D341Med (cell line): ENCODE results near the gene SCYGR7.
"Not testable (repeated sequence)": the region's sequence is repeated elsewhere in the genome, so short reads cannot be mapped to it uniquely, and the experiment has no call there.

Experiments
- DNase-seq: peaks from one replicate; pipeline ENCODE4 v3.0.0; 2012; ENCODE audit warnings: low spot score

Gene SCYGR7

GRCh38 chr2:227728035-227728434 is at the start of gene SCYGR7:
SCYGR7 (plus strand) TSS chr2:227728335; CDS start chr2:227728335, 0 bp downstream.
- DNase-seq, result no peak

DNA sequence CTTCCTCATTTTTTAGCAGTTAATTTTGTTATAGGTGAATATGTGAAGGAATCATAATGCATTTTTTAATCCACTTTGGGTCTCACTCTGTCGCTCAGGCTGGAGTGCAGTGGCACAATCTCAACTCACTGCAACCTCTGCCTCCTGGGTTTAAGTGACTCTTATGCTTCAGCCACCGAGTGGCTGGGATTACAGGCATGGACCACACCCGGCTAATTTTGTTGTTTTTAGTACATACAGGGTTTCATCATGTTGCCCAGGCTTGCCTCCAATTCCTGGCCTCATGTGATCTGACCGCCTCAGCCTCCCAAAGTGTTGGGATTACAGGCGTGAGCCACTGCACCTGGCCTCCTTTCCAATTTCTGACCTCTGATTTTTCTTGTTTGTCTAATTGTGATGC is 43.9 kb upstream of the SCYGR7 start:
- DNase-seq, result no peak

- no peak for DNase-seq
Observed at GRCh38 chr2:227687189-227687588, 40.9 kb upstream of the SCYGR7 start.

GRCh38 chr2:227696990-227697679 is 31.0 kb upstream of the SCYGR7 start:
- DNase-seq, result no peak

DNA sequence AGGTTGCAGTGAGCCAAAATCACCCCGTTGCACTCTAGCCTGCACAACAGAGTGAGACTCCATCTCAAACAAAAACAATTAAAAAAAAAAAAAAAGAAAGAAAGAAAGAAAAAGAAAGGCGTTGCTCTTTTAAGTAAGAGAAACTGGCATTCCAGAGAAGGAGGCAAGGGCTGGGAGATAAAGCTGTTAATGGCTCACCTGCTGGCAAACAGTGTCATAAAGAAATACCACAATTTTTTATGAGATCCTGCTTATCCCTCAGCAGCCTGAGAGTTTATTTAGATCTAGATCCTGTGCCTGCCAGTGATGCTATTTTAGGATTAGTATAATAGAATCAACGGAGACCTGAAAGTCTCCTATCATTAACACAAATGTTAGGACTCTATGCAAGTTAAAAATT is 26.6 kb upstream of the SCYGR7 start:
- no peak for DNase-seq

GRCh38 chr2:227703280-227703732 is 24.8 kb upstream of the SCYGR7 start:
- no peak for DNase-seq

GRCh38 chr2:227703961-227704360 is 24.2 kb upstream of the SCYGR7 start:
- DNase-seq, result no peak

GRCh38 chr2:227706859-227707258 is 21.3 kb upstream of the SCYGR7 start:
- DNase-seq, result no peak

- DNase-seq, result no peak
Observed at GRCh38 chr2:227707390-227707789, 20.7 kb upstream of the SCYGR7 start.

- DNase-seq, result no peak
Observed at GRCh38 chr2:227710986-227711385, 17.1 kb upstream of the SCYGR7 start.

DNA sequence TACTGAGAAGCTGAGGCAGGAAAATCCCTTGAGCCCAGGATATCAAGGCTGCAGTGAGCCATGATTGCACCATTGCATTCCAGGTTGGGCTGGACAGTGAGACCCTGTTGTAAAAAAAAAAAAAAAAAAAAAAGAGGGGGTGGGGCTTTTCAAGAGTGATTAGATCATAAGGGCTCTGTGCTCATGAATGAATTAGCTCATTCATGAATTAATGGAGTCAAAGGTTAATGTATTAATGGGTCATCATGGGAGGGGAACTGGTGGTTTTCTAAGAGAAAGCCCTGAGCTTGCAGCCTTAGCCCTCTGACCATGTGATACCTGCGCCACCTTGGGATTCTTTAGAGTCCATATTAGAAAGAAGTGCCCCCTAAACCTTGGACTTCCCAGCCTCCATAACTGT is 14.8 kb upstream of the SCYGR7 start:
- no peak for DNase-seq

- no peak for DNase-seq
Observed at GRCh38 chr2:227716501-227716900, 11.6 kb upstream of the SCYGR7 start.

- peak; percentile 83 for DNase-seq
Observed at GRCh38 chr2:227717687-227718567, 10.2 kb upstream of the SCYGR7 start, which contains the start of gene SLC19A3. SLC19A3 (minus strand) TSS chr2:227718028; CDS start chr2:227702318, 15,710 bp downstream.

DNA sequence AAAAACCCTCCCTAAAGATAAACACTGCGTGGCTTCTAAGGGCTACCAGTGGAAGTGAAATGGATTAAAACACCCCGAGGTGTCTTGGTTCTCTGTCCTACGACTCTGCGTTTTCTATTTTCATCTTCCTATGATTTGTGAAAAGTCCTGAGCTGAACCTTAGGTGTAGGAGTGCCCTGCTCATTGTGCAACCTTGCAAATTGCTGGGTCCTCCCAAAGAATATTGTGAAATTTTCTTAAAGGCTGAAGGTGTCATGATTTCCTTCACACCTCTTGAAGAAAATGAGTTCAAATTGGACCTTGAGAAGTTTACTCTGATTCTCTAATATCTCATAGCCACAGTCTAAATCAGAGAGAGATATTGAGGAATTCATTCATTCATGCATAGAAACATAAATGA is 8.5 kb upstream of the SCYGR7 start:
- no peak for DNase-seq

- no peak for DNase-seq
Observed at GRCh38 chr2:227720680-227721079, 7.5 kb upstream of the SCYGR7 start.

- DNase-seq, result not testable (repeated sequence)
Observed at GRCh38 chr2:227722821-227723220, 5.3 kb upstream of the SCYGR7 start.

- no peak for DNase-seq
Observed at GRCh38 chr2:227724394-227725039, 3.6 kb upstream of the SCYGR7 start, which contains the start of gene SCYGR6. SCYGR6 (minus strand) TSS chr2:227724757; CDS start chr2:227724757, 0 bp downstream.

- DNase-seq, result no peak
Observed at GRCh38 chr2:227739351-227739750, 11.2 kb downstream of the SCYGR7 start.

DNA sequence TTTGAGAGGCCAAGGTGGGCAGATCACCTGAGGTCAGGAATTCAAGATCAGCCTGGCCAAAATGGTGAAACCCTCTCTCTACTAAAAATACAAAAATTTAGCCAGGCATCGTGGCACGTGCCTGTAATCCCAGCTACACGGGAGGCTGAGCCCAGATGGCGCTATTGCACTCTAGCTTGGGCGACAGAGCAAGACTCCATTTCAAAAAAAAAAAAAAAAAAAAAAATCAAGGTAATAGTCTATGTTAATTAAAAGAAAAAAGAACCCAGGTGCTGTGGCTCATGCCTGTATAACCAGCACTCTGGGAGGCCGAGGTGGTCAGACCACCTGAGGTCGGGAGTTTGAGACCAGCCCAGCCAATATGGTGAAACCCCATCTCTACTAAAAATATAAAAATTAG is 12.6 kb downstream of the SCYGR7 start:
- not testable (repeated sequence) for DNase-seq

DNA sequence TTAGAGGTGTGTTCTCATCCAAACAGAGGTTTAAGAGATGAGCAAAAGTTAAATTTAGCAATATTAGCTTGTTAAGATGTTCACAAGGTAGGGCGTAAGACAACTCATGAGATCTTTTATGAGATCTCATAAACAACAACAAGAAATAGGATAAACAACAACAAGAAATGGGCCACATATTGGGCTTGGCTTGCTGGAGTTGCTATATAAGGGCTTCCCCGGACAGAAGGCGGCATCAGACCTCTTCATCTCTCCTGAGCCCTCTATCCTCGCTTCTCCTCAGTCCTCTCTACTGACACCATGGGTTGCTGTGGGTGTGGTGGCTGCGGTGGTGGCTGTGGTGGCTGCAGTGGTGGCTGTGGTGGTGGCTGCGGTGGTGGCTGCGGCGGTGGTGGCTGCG is 17.5 kb downstream of the SCYGR7 start, which contains the start of gene SCYGR8:
TSS of gene SCYGR8 (plus strand) at position 301 of the 400 bp plus-strand sequence. CDS start at position 301, 0 bp downstream.
- DNase-seq, result no peak

- no peak for DNase-seq
Observed at GRCh38 chr2:227748079-227748478, 19.9 kb downstream of the SCYGR7 start.

GRCh38 chr2:227756261-227756660 is 28.1 kb downstream of the SCYGR7 start:
- DNase-seq, result not testable (repeated sequence)
